AG04449 (cell line): ENCODE data around the gene COQ2.

ENCODE experiments used
- CTCF ChIA-PET: fragments of 350-600 bp; formaldehyde crosslinking; extraction: SDS; loops from one replicate; lab custom pipeline; 2021; ENCODE audit warnings: antibody characterized with exemption; lab: Yijun Ruan, JAX
- POLR2A ChIA-PET: fragments of 400-600, 350-600 bp; formaldehyde crosslinking; extraction: SDS; loops from one replicate; lab custom pipeline; 2020; ENCODE audit warnings: antibody characterized with exemption, inconsistent platforms; lab: Yijun Ruan, JAX
- DNase-seq: peaks from one replicate; pipeline ENCODE4 v3.0.0-alpha.2; 2010; ENCODE audit warnings: low read depth, low spot score
- H3K4me3 ChIP-seq: 2 replicates; pipeline ENCODE4 v1.5.1; 2011; ENCODE audit warnings: low read depth, mild to moderate bottlenecking, control low read depth, low read length
- CTCF ChIP-seq: IDR thresholded peaks from one replicate; pipeline ENCODE4 v1.5.1; 2011; ENCODE audit warnings: mild to moderate bottlenecking, moderate library complexity, low read length, control low read depth, inconsistent platforms; ENCODE audit not compliant: insufficient read depth; ENCODE audit errors: missing control alignments

The COQ2 gene

GRCh38 chr4:83255584-83255983 lies 29.0 kb downstream of the COQ2 start:
- CTCF ChIA-PET: interaction anchor here (1.8 kb wide), 1 partner anchor 181 kb away, joined by 9 read pairs; no protein-coding TSS in a partner anchor
- TF ChIP-seq CTCF: no peak
- peak; percentile 36 for DNase-seq
- POLR2A ChIA-PET: no interaction called here
- no peak overlapping the region for H3K4me3 ChIP-seq

- ChIA-PET POLR2A (no interaction called here), CTCF (interaction anchor here (0.7 to 4.5 kb wide), 18 partner anchors 8 to 373 kb away, joined by 3 to 18 read pairs (median 6); partner anchors contain the start of genes COPS4 and PLAC8)
- no peak overlapping the region for H3K4me3 ChIP-seq
- no peak for DNase-seq
- TF ChIP-seq CTCF: peak; percentile 59
Observed at GRCh38 chr4:83252782-83253405, 31.7 kb downstream of the COQ2 start.

- CTCF ChIA-PET: interaction anchor here (0.8 to 4.5 kb wide), 18 partner anchors 9 to 214 kb away, joined by 3 to 18 read pairs (median 3); partner anchors contain the start of genes COQ2 and PLAC8
- POLR2A ChIA-PET: no interaction called here
- H3K4me3 ChIP-seq: no peak overlapping the region
- no peak for TF ChIP-seq CTCF
- no peak for DNase-seq
Observed at GRCh38 chr4:83251447-83251830, 33.2 kb downstream of the COQ2 start.

- TF ChIP-seq CTCF: no peak
- POLR2A ChIA-PET: no interaction called here
- no peak for DNase-seq
- H3K4me3 ChIP-seq: no peak overlapping the region
- CTCF ChIA-PET: interaction anchor here (0.8 to 4.5 kb wide), 17 partner anchors 10 to 213 kb away, joined by 3 to 18 read pairs (median 3); partner anchors contain the start of genes COQ2 and PLAC8
Observed at GRCh38 chr4:83250687-83251446, 33.7 kb downstream of the COQ2 start.

- POLR2A ChIA-PET: no interaction called here
- DNase-seq: no peak
- no peak for TF ChIP-seq CTCF
- no peak overlapping the region for H3K4me3 ChIP-seq
- CTCF ChIA-PET: no interaction called here
Observed at GRCh38 chr4:83248486-83248885, 36.1 kb downstream of the COQ2 start.
